HCT116 (cell line): ENCODE data around the gene KRT83. TPM values are rescaled to one million over a fixed set of nuclear protein-coding genes. Genes with fewer than 3 reads are reported as not detected.

Experiments
- ATAC-seq: fragments of 200-7000 bp; cut with Tn5 transposase; 2 replicates; pipeline ENCODE4 v1.9.1; 2020; ENCODE audit warnings: mild to moderate bottlenecking, moderate library complexity
- BruUV-seq: library from RNA; stranded (reverse); fragments of 400-500 nt; replicated peaks from 2 replicates; lab custom pipeline; 2021; lab: Mats Ljungman, UMichigan
- CTCF ChIA-PET: fragments of 300-600 bp; sonication (Branson Sonifier 250); formaldehyde crosslinking; loops from one replicate; lab custom pipeline; 2021; ENCODE audit warnings: antibody characterized with exemption; lab: Charles Lee
- POLR2A ChIA-PET: fragments of 300-600, 350-600 bp; sonication (Branson Sonifier 250); formaldehyde crosslinking; loops from one replicate; lab custom pipeline; 2021; ENCODE audit warnings: antibody characterized with exemption; lab: Charles Lee
- RAD21 ChIA-PET, 2 experiments: fragments of 300-600 bp; sonication (Branson Sonifier 250); formaldehyde crosslinking; loops; one replicate each; lab custom pipeline; 2023; ENCODE audit warnings: low total read pairs in 2 of 2; ENCODE audit not compliant: uncharacterized antibody in 2 of 2, unreplicated experiment in 2 of 2, low non-redundant PET in 1 of 2; lab: Charles Lee
- DNase-seq: peaks from one replicate; pipeline ENCODE4 v3.0.0-alpha.2; 2010; ENCODE audit warnings: low read depth, low spot score
- H2AFZ ChIP-seq: fragments of 200-600 bp; shearing (Covaris generic), sonication (generic); 2 replicates; pipeline ENCODE4 v1.6.1; 2017; ENCODE audit warnings: low read depth, mixed run types, mixed read lengths, antibody characterized with exemption, low read length; ENCODE audit not compliant: poor library complexity, severe bottlenecking
- H3K27ac ChIP-seq: 2 replicates; pipeline ENCODE4 v1.5.1; 2012; ENCODE audit warnings: low read depth, low read length
- H3K27me3 ChIP-seq: fragments of 200-600 bp; sonication (generic); 2 replicates; pipeline ENCODE4 v1.6.1; 2016; ENCODE audit warnings: mixed run types, low read length, mixed read lengths; ENCODE audit not compliant: insufficient read depth
- H3K36me3 ChIP-seq, 2 experiments: fragments of 200-500 bp in 1 of 2; fragments of 200-600 bp in 1 of 2; sonication (Bioruptor generic) in 1 of 2; sonication (generic) in 1 of 2; 2 replicates each; pipeline versions ENCODE4 v1.5.1 to v1.6.1; 2014 to 2016; ENCODE audit warnings: low read length in 2 of 2, inconsistent platforms in 1 of 2, mixed read lengths in 1 of 2, mixed run types in 1 of 2; ENCODE audit not compliant: insufficient read depth in 2 of 2, control insufficient read depth in 1 of 2
- H3K4me1 ChIP-seq, 2 experiments: fragments of 200-600 bp in 1 of 2; sonication (generic) in 1 of 2; 2 replicates each; pipeline versions ENCODE4 v1.5.1 to v1.6.1; 2012 to 2017; ENCODE audit warnings: low read length in 2 of 2, inconsistent platforms in 1 of 2, mild to moderate bottlenecking in 1 of 2, mixed read lengths in 1 of 2, mixed run types in 1 of 2, moderate library complexity in 1 of 2; ENCODE audit not compliant: insufficient read depth in 2 of 2, control insufficient read depth in 1 of 2
- H3K4me2 ChIP-seq: fragments of 200-600 bp; sonication (generic); 2 replicates; pipeline ENCODE4 v1.6.1; 2017; ENCODE audit warnings: mixed run types, low read length, mixed read lengths
- H3K4me3 ChIP-seq, 2 experiments: fragments of 200-600 bp in 1 of 2; sonication (generic) in 1 of 2; replicated peaks in 1 of 2; 2 replicates each; pipeline ENCODE4 v1.5.1; 2011 to 2016; ENCODE audit warnings: low read length in 2 of 2, control low read depth in 1 of 2, low read depth in 1 of 2, mild to moderate bottlenecking in 1 of 2, mixed read lengths in 1 of 2, mixed run types in 1 of 2
- H3K79me2 ChIP-seq: fragments of 200-600 bp; sonication (generic); 2 replicates; pipeline ENCODE4 v1.6.1; 2017; ENCODE audit warnings: mild to moderate bottlenecking, mixed run types, low read length, moderate library complexity, mixed read lengths; ENCODE audit not compliant: insufficient read depth
- H3K9ac ChIP-seq: fragments of 200-600 bp; sonication (generic); 2 replicates; pipeline ENCODE4 v1.6.1; 2016; ENCODE audit warnings: low read length, mixed read lengths
- H3K9me2 ChIP-seq: fragments of 200-600 bp; sonication (generic), shearing (Covaris generic); 2 replicates; pipeline ENCODE4 v1.6.1; 2017; ENCODE audit warnings: mixed run types, mild to moderate bottlenecking, moderate library complexity; ENCODE audit not compliant: insufficient read depth
- H3K9me3 ChIP-seq, 2 experiments: fragments of 200-500 bp in 1 of 2; fragments of 200-600 bp in 1 of 2; sonication (Bioruptor generic) in 1 of 2; sonication (generic) in 1 of 2; 2 replicates each; pipeline ENCODE4 v1.6.1; 2014 to 2017; ENCODE audit warnings: low read length in 2 of 2, mixed read lengths in 2 of 2, inconsistent platforms in 1 of 2, low read depth in 1 of 2, mild to moderate bottlenecking in 1 of 2, mixed run types in 1 of 2, moderate library complexity in 1 of 2; ENCODE audit not compliant: control insufficient read depth in 1 of 2, insufficient read depth in 1 of 2
- H4K20me1 ChIP-seq: fragments of 200-600 bp; sonication (generic), shearing (Covaris generic); 2 replicates; pipeline ENCODE4 v1.6.1; 2017; ENCODE audit warnings: mixed run types, mild to moderate bottlenecking, moderate library complexity; ENCODE audit not compliant: insufficient read depth
- ATF3 ChIP-seq: IDR thresholded peaks from 2 replicates; pipeline ENCODE4 v1.6.1; 2012
- CBX3 ChIP-seq: IDR thresholded peaks from 2 replicates; pipeline ENCODE4 v1.6.1; 2012; ENCODE audit warnings: low read depth
- ELF1 ChIP-seq: IDR thresholded peaks from 2 replicates; pipeline ENCODE4 v1.6.1; 2012; ENCODE audit warnings: low read depth, borderline replicate concordance
- EZH2 ChIP-seq: fragments of 200-600 bp; sonication (generic); IDR thresholded peaks from 2 replicates; pipeline ENCODE4 v1.6.1; 2017; ENCODE audit warnings: antibody characterized with exemption, mixed run types
- EZH2phosphoT487 ChIP-seq: fragments of 200-600 bp; IDR thresholded peaks from 2 replicates; pipeline ENCODE4 v1.6.1; 2018; ENCODE audit warnings: antibody characterized with exemption, borderline replicate concordance
- RAD21 ChIP-seq: IDR thresholded peaks from 2 replicates; pipeline ENCODE4 v1.6.1; 2012; ENCODE audit warnings: low read depth, mild to moderate bottlenecking
- SRF ChIP-seq: IDR thresholded peaks from 2 replicates; pipeline ENCODE4 v1.6.1; 2012; ENCODE audit warnings: low read depth
- intact Hi-C: fragments of 100-400 bp; cut with micrococcal nuclease; formaldehyde crosslinking; loops from 2 replicates; pipeline ENCODE4 v1.10.0; 2022
- total RNA-seq: library from RNA; stranded (reverse); gene quantifications from one replicate; pipeline ENCODE4 v1.2.1, GENCODE V29; 2021; ENCODE audit not compliant: unreplicated experiment
- TF ChIP-seq, protein P1 (sequence below): IDR thresholded peaks from 2 replicates; pipeline ENCODE4 v1.6.1; 2011; ENCODE audit warnings: mild to moderate bottlenecking, low read length, moderate library complexity; ENCODE audit not compliant: insufficient replicate concordance; ENCODE audit errors: extremely low read depth
- TF ChIP-seq, protein P2 (sequence below): IDR thresholded peaks from 2 replicates; pipeline ENCODE4 v1.6.1; 2012
- TF ChIP-seq, protein P3 (sequence below): IDR thresholded peaks from 2 replicates; pipeline ENCODE4 v1.6.1; 2012; ENCODE audit warnings: low read depth
- TF ChIP-seq, protein P4 (sequence below), 3 experiments: fragments of 200-600 bp in 1 of 3; sonication (generic) in 1 of 3; IDR thresholded peaks in 2 of 3; conservative IDR thresholded peaks in 1 of 3; 2 replicates each; pipeline ENCODE4 v1.5.1; 2012 to 2017; ENCODE audit warnings: low read depth in 2 of 3, low read length in 2 of 3, antibody characterized with exemption in 1 of 3, borderline replicate concordance in 1 of 3, control low read depth in 1 of 3, mild to moderate bottlenecking in 1 of 3, mixed read lengths in 1 of 3, mixed run types in 1 of 3, moderate library complexity in 1 of 3; ENCODE audit not compliant: insufficient read depth in 1 of 3

Gene KRT83
- total RNA-seq, 1 experiment from 2014 or later, result not detected

GRCh38 chr12:52318241-52318990 is 2.8 kb downstream of the KRT83 start (continued):
- TF ChIP-seq, protein P1, sequence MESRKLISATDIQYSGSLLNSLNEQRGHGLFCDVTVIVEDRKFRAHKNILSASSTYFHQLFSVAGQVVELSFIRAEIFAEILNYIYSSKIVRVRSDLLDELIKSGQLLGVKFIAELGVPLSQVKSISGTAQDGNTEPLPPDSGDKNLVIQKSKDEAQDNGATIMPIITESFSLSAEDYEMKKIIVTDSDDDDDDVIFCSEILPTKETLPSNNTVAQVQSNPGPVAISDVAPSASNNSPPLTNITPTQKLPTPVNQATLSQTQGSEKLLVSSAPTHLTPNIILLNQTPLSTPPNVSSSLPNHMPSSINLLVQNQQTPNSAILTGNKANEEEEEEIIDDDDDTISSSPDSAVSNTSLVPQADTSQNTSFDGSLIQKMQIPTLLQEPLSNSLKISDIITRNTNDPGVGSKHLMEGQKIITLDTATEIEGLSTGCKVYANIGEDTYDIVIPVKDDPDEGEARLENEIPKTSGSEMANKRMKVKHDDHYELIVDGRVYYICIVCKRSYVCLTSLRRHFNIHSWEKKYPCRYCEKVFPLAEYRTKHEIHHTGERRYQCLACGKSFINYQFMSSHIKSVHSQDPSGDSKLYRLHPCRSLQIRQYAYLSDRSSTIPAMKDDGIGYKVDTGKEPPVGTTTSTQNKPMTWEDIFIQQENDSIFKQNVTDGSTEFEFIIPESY, result no peak
- TF ChIP-seq CBX3, result no peak
- TF ChIP-seq SRF, result no peak
- TF ChIP-seq ATF3, result no peak
- no peak for TF ChIP-seq EZH2
- TF ChIP-seq, all 23 proteins: peak for 0

- POLR2A ChIA-PET, result no interaction called here
- Histone ChIP-seq H3K4me3 (no peak overlapping the region), H4K20me1 (no peaks in the 10 kb centered on the region), H3K4me1 (peaks cover 0 to 10% of the 10 kb centered on the region in 2 experiments; a peak in 2 of 4 replicates), H3K27ac (no peak overlapping the region), H3K4me2 (no peak overlapping the region), H3K9ac (no peak overlapping the region), H3K79me2 (no peaks in the 10 kb centered on the region), H3K27me3 (no peaks in the 10 kb centered on the region; the same call in 1 of the 2 replicates), H3K9me2 (no peaks in the 10 kb centered on the region), H2AFZ (no peak overlapping the region), H3K36me3 (no peaks in the 10 kb centered on the region), H3K9me3 (no peaks in the 10 kb centered on the region)
- RAD21 ChIA-PET, result no interaction called here
- DNase-seq (no peak), ATAC-seq (no peak)
- BruUV-seq, result no TSS peak
- intact Hi-C loops, result no loop called here
- CTCF ChIA-PET, result interaction anchor here (1.4 to 1.5 kb wide), 3 partner anchors 9 to 553 kb away, joined by 3 to 14 read pairs (median 3); no protein-coding TSS in a partner anchor
- TF ChIP-seq EZH2phosphoT487 (no peak), RAD21 (no peak), ELF1 (no peak)
- TF ChIP-seq, protein P1, result no peak
- TF ChIP-seq, protein P2, sequence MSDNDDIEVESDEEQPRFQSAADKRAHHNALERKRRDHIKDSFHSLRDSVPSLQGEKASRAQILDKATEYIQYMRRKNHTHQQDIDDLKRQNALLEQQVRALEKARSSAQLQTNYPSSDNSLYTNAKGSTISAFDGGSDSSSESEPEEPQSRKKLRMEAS, result no peak
- TF ChIP-seq, protein P3, sequence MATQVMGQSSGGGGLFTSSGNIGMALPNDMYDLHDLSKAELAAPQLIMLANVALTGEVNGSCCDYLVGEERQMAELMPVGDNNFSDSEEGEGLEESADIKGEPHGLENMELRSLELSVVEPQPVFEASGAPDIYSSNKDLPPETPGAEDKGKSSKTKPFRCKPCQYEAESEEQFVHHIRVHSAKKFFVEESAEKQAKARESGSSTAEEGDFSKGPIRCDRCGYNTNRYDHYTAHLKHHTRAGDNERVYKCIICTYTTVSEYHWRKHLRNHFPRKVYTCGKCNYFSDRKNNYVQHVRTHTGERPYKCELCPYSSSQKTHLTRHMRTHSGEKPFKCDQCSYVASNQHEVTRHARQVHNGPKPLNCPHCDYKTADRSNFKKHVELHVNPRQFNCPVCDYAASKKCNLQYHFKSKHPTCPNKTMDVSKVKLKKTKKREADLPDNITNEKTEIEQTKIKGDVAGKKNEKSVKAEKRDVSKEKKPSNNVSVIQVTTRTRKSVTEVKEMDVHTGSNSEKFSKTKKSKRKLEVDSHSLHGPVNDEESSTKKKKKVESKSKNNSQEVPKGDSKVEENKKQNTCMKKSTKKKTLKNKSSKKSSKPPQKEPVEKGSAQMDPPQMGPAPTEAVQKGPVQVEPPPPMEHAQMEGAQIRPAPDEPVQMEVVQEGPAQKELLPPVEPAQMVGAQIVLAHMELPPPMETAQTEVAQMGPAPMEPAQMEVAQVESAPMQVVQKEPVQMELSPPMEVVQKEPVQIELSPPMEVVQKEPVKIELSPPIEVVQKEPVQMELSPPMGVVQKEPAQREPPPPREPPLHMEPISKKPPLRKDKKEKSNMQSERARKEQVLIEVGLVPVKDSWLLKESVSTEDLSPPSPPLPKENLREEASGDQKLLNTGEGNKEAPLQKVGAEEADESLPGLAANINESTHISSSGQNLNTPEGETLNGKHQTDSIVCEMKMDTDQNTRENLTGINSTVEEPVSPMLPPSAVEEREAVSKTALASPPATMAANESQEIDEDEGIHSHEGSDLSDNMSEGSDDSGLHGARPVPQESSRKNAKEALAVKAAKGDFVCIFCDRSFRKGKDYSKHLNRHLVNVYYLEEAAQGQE, result no peak
- TF ChIP-seq, protein P4, sequence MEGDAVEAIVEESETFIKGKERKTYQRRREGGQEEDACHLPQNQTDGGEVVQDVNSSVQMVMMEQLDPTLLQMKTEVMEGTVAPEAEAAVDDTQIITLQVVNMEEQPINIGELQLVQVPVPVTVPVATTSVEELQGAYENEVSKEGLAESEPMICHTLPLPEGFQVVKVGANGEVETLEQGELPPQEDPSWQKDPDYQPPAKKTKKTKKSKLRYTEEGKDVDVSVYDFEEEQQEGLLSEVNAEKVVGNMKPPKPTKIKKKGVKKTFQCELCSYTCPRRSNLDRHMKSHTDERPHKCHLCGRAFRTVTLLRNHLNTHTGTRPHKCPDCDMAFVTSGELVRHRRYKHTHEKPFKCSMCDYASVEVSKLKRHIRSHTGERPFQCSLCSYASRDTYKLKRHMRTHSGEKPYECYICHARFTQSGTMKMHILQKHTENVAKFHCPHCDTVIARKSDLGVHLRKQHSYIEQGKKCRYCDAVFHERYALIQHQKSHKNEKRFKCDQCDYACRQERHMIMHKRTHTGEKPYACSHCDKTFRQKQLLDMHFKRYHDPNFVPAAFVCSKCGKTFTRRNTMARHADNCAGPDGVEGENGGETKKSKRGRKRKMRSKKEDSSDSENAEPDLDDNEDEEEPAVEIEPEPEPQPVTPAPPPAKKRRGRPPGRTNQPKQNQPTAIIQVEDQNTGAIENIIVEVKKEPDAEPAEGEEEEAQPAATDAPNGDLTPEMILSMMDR (IDR thresholded peaks at IDR 0.05 in 2 of 3, conservative IDR thresholded peaks at IDR 0.05 in 1 of 3; ENCODE audit: borderline replicate concordance in 1 of 3, insufficient read depth in 1 of 3, low read depth in 2 of 3, low read length in 2 of 3), result no peak
These were observed 3.6 kb downstream of the KRT83 start for GRCh38 chr12:52317468-52318052.
